Stimulated activated CD4-positive, alpha-beta T cell treated with anti-CD3 and anti-CD28 coated beads, Interleukin-2, amount 100 ng/mL, for 4 hours (primary cell): ENCODE data around the gene TSPAN31.

Experiments
- DNase-seq: peaks from one replicate; pipeline ENCODE4 v3.0.0-alpha.2; 2020; ENCODE audit warnings: low read depth

TSPAN31 gene

GRCh38 chr12:57793920-57794319, 49.1 kb downstream of the TSPAN31 start:
- DNase-seq: no peak

GRCh38 chr12:57795354-57795753, 50.5 kb downstream of the TSPAN31 start:
- no peak for DNase-seq

- no peak for DNase-seq
Measured at GRCh38 chr12:57796996-57797395, 52.2 kb downstream of the TSPAN31 start.

- DNase-seq: no peak
Measured at GRCh38 chr12:57797933-57798332, 53.1 kb downstream of the TSPAN31 start.
